H9 (cell line): ENCODE results near the gene PPP2R3B. TPM values are rescaled to one million over a fixed set of nuclear protein-coding genes. Genes with fewer than 3 reads are reported as not detected.

Source experiments
- DNase-seq: peaks from one replicate; pipeline ENCODE4 v3.0.0-alpha.2; 2017
- H2AFZ ChIP-seq: one replicate; pipeline ENCODE4 v1.6.1; 2013; ENCODE audit warnings: mild to moderate bottlenecking, low read length, control low read depth, moderate library complexity
- H2AK5ac ChIP-seq: 2 replicates; pipeline ENCODE4 v1.6.1; 2013; ENCODE audit warnings: low read length, control low read depth, mixed read lengths; ENCODE audit not compliant: insufficient read length
- H2BK120ac ChIP-seq: one replicate; pipeline ENCODE4 v1.6.1; 2013; ENCODE audit warnings: low read depth, mild to moderate bottlenecking, low read length, control low read depth, inconsistent platforms; ENCODE audit not compliant: poor library complexity, severe bottlenecking
- H2BK12ac ChIP-seq: 2 replicates; pipeline ENCODE4 v1.6.1; 2013; ENCODE audit warnings: low read length, control low read depth, mixed read lengths, low read depth; ENCODE audit not compliant: insufficient read length
- H2BK15ac ChIP-seq: 2 replicates; pipeline ENCODE4 v1.6.1; 2013; ENCODE audit warnings: low read depth, low read length, control low read depth
- H2BK20ac ChIP-seq: one replicate; pipeline ENCODE4 v1.6.1; 2013; ENCODE audit warnings: low read depth, mild to moderate bottlenecking, low read length, control low read depth, inconsistent platforms; ENCODE audit not compliant: poor library complexity, severe bottlenecking
- H2BK5ac ChIP-seq: 2 replicates; pipeline ENCODE4 v1.6.1; 2013; ENCODE audit warnings: low read length, control low read depth, mixed read lengths; ENCODE audit not compliant: insufficient read length
- H3K14ac ChIP-seq: 2 replicates; pipeline ENCODE4 v1.6.1; 2013; ENCODE audit warnings: low read length, control low read depth; ENCODE audit not compliant: insufficient read depth
- H3K18ac ChIP-seq: 2 replicates; pipeline ENCODE4 v1.6.1; 2013; ENCODE audit warnings: low read depth, mild to moderate bottlenecking, mixed read lengths, low read length, control low read depth; ENCODE audit not compliant: insufficient read length
- H3K23ac ChIP-seq: 2 replicates; pipeline ENCODE4 v1.6.1; 2013; ENCODE audit warnings: low read length, control low read depth, mixed read lengths, low read depth; ENCODE audit not compliant: insufficient read length
- H3K23me2 ChIP-seq: 2 replicates; pipeline ENCODE4 v1.6.1; 2013; ENCODE audit warnings: low read depth, mild to moderate bottlenecking, mixed read lengths, low read length, control low read depth; ENCODE audit not compliant: insufficient read length, poor library complexity, severe bottlenecking
- H3K27ac ChIP-seq: 2 replicates; pipeline ENCODE4 v1.5.1; 2013; ENCODE audit warnings: low read length, control low read depth, mixed read lengths, low read depth; ENCODE audit not compliant: insufficient read length
- H3K27me3 ChIP-seq: 2 replicates; pipeline ENCODE4 v1.6.1; 2013; ENCODE audit warnings: low read length, control low read depth, inconsistent platforms; ENCODE audit not compliant: insufficient read depth
- H3K4ac ChIP-seq: 2 replicates; pipeline ENCODE4 v1.6.1; 2013; ENCODE audit warnings: low read depth, mild to moderate bottlenecking, control low read depth, inconsistent platforms, low read length, moderate library complexity
- H3K4me1 ChIP-seq: 2 replicates; pipeline ENCODE4 v1.6.1; 2013; ENCODE audit warnings: low read length, control low read depth, inconsistent platforms; ENCODE audit not compliant: insufficient read depth
- H3K4me2 ChIP-seq: 2 replicates; pipeline ENCODE4 v1.6.1; 2013; ENCODE audit warnings: low read length, control low read depth, mixed read lengths; ENCODE audit not compliant: insufficient read length, insufficient read depth
- H3K56ac ChIP-seq: 2 replicates; pipeline ENCODE4 v1.6.1; 2013; ENCODE audit warnings: low read depth, mild to moderate bottlenecking, mixed read lengths, low read length, control low read depth; ENCODE audit not compliant: insufficient read length
- H3K79me1 ChIP-seq: 2 replicates; pipeline ENCODE4 v1.6.1; 2013; ENCODE audit warnings: low read depth, mild to moderate bottlenecking, moderate library complexity, low read length, control low read depth, inconsistent platforms; ENCODE audit not compliant: insufficient read depth, poor library complexity, severe bottlenecking
- H3K79me2 ChIP-seq: 2 replicates; pipeline ENCODE4 v1.6.1; 2013; ENCODE audit warnings: low read length, control low read depth, inconsistent platforms; ENCODE audit not compliant: insufficient read depth
- H3K9ac ChIP-seq: 2 replicates; pipeline ENCODE4 v1.6.1; 2013; ENCODE audit warnings: low read length, control low read depth, mixed read lengths; ENCODE audit not compliant: insufficient read length; ENCODE audit errors: extremely low read depth
- H3K9me3 ChIP-seq: one replicate; pipeline ENCODE4 v1.6.1; 2013; ENCODE audit warnings: low read depth, low read length, inconsistent platforms; ENCODE audit not compliant: control insufficient read depth
- H3T11ph ChIP-seq: one replicate; pipeline ENCODE4 v1.6.1; 2013; ENCODE audit warnings: mild to moderate bottlenecking, low read length, control low read depth, inconsistent platforms
- H4K20me1 ChIP-seq: one replicate; pipeline ENCODE4 v1.6.1; 2013; ENCODE audit not compliant: control insufficient read depth, insufficient read length, insufficient read depth
- H4K5ac ChIP-seq: 2 replicates; pipeline ENCODE4 v1.6.1; 2013; ENCODE audit warnings: low read depth, mild to moderate bottlenecking, mixed read lengths, low read length, control low read depth; ENCODE audit not compliant: insufficient read length
- H4K8ac ChIP-seq: replicated peaks from 2 replicates; pipeline ENCODE4 v1.6.1; 2013; ENCODE audit warnings: low read length, control low read depth, mixed read lengths, low read depth; ENCODE audit not compliant: insufficient read length
- H4K91ac ChIP-seq: 2 replicates; pipeline ENCODE4 v1.6.1; 2013; ENCODE audit warnings: low read depth, mild to moderate bottlenecking, moderate library complexity, mixed read lengths, low read length, control low read depth; ENCODE audit not compliant: insufficient read length
- H3K27ac Mint-ChIP-seq, 3 experiments: 2 replicates in 2 of 3; 3 replicates in 1 of 3; pipeline ENCODE4 v1.8.0; 2020 to 2021; ENCODE audit warnings: mixed read lengths in 3 of 3, mild to moderate bottlenecking in 1 of 3, moderate library complexity in 1 of 3
- H3K27me3 Mint-ChIP-seq: 2 replicates; pipeline ENCODE4 v1.8.0; 2021; ENCODE audit warnings: low read depth, mild to moderate bottlenecking, moderate library complexity, mixed read lengths
- H3K36me3 Mint-ChIP-seq, 3 experiments: 2 replicates in 2 of 3; 3 replicates in 1 of 3; pipeline ENCODE4 v1.8.0; 2020 to 2021; ENCODE audit warnings: low read depth in 3 of 3, mixed read lengths in 3 of 3; ENCODE audit not compliant: insufficient read depth in 1 of 3
- H3K4me1 Mint-ChIP-seq, 2 experiments: 2 replicates each; pipeline ENCODE4 v1.8.0; 2020; ENCODE audit warnings: mixed read lengths in 2 of 2
- H3K4me3 Mint-ChIP-seq, 2 experiments: 2 replicates in 1 of 2; 3 replicates in 1 of 2; pipeline ENCODE4 v1.8.0; 2020 to 2021; ENCODE audit warnings: mild to moderate bottlenecking in 2 of 2, mixed read lengths in 2 of 2, moderate library complexity in 1 of 2
- H3K9me3 Mint-ChIP-seq, 2 experiments: 2 replicates in 1 of 2; 3 replicates in 1 of 2; pipeline ENCODE4 v1.8.0; 2020; ENCODE audit warnings: mild to moderate bottlenecking in 2 of 2, mixed read lengths in 2 of 2, moderate library complexity in 1 of 2
- CTCF ChIP-seq: fragments of 200-600 bp; sonication (generic); conservative IDR thresholded peaks from 3 replicates; pipeline ENCODE4 v1.8.0; 2021; ENCODE audit warnings: antibody characterized with exemption, mild to moderate bottlenecking
- whole genome bisulfite sequencing: extraction: QIAGEN DNeasy Blood & Tissue Kit; methylation state at CpG from one replicate; pipeline ENCODE4 v1.1.7; 2013; ENCODE audit warnings: missing lambda C conversion rate, low lambda C conversion rate, mixed read lengths; ENCODE audit not compliant: insufficient read length; ENCODE audit errors: extremely low coverage; 5-methylcytosine and 5-hydroxymethylcytosine counted together
- total RNA-seq: library from RNA; stranded (reverse); gene quantifications from 2 replicates; pipeline ENCODE4 v1.2.1, GENCODE V29; 2021

The PPP2R3B gene
- total RNA-seq, 1 experiment from 2014 or later: 72.1 TPM

DNA sequence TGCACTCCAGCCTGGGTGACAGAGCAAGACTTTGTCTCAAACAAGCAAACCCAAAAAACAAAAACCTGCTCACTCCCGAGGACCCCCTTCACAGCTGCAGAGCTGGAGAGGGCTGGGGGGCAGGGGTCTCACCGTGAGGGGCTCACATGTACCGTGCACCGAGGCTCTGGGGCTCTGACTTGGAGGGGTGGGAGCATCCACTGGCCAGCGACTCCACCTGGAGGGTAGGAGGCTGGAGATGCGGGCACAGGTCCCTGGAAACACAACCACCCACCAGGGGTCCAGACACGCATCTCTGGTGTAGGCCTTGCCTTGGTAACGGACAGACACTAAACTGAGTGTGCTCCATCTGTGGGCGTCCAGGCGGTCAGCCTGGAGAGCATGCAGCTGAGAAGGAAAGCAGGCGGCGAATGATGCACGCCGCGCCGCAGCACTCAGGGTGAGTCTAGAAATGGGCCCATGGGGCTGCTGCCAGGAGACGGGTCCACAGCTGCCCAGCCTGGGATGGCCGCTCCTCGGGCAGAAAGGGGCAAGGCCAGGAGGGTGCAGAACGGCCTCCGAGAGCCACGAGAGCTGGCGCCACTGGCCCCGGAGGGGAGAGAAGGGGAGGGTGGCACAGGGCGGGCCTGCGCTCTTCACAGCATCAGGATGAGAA, 26.1 kb downstream of the PPP2R3B start:
- no peak overlapping the region for H3K4me2 ChIP-seq
- H3K4me1 ChIP-seq: no peaks in the 10 kb centered on the region
- H2AFZ ChIP-seq: no peak overlapping the region
- no peak for TF ChIP-seq CTCF
- H3K23ac ChIP-seq: no peak overlapping the region
- no peak overlapping the region for H2BK5ac ChIP-seq
- H2AK5ac ChIP-seq: no peak overlapping the region
- H4K8ac ChIP-seq: no peak overlapping the region
- no peaks in the 10 kb centered on the region for H3K9me3 ChIP-seq
- H3K56ac ChIP-seq: no peak overlapping the region
- no peaks in the 10 kb centered on the region for H3K27me3 ChIP-seq
- no peak overlapping the region for H4K91ac ChIP-seq
- H3T11ph ChIP-seq: no peak overlapping the region
- H2BK20ac ChIP-seq: no peak overlapping the region
- no peaks in the 10 kb centered on the region for H3K4me1 Mint-ChIP-seq
- WGBS: no CpG with 5 or more reads among the region's 26 CpGs
- peaks cover 52 to 68% (median 55%) of the 10 kb centered on the region in 3 experiments for H3K36me3 Mint-ChIP-seq
- no peak overlapping the region for H3K4ac ChIP-seq
- H3K14ac ChIP-seq: no peak overlapping the region
- H3K23me2 ChIP-seq: no peaks in the 10 kb centered on the region
- H3K9ac ChIP-seq: no peak overlapping the region
- no peak overlapping the region for H3K27ac ChIP-seq
- H2BK15ac ChIP-seq: no peak overlapping the region
- no peak for DNase-seq
- no peak overlapping the region for H3K27ac Mint-ChIP-seq
- H3K4me3 Mint-ChIP-seq: no peak overlapping the region
- H3K9me3 Mint-ChIP-seq: 0 out of 5 replicates have a peak, but pooled peaks cover 0 to 3% of the 10 kb centered on the region in 2 experiments
- peaks cover 3% of the 10 kb centered on the region; the same call in 1 of the 2 replicates for H3K79me2 ChIP-seq
- H2BK120ac ChIP-seq: no peak overlapping the region
- no peaks in the 10 kb centered on the region for H3K27me3 Mint-ChIP-seq
- H2BK12ac ChIP-seq: no peak overlapping the region
- no peaks in the 10 kb centered on the region for H4K20me1 ChIP-seq
- no peak overlapping the region for H4K5ac ChIP-seq
- H3K79me1 ChIP-seq: peaks cover 3% of the 10 kb centered on the region
- H3K18ac ChIP-seq: no peak overlapping the region
